ENCODE results near the gene RNF227.

GRCh38 chr17:7887482-7888183 lies 28.5 kb downstream of the RNF227 start:
- TF ChIP-seq POLR2A (IDR thresholded peaks at IDR 0.05; ENCODE audit: control extremely low read depth in 1 of 2, low read depth in 2 of 2, low read length in 2 of 2) (peak in 1 of 2 experiments; percentile 57; a peak in 1 of 3 replicates), NANOG (IDR thresholded peaks at IDR 0.05; ENCODE audit: insufficient read depth, low read depth, low read length, poor library complexity, severe bottlenecking) (no peak), SIN3A (conservative IDR thresholded peaks at IDR 0.05 in 1 of 2, IDR thresholded peaks at IDR 0.05 in 1 of 2; ENCODE audit: low read depth in 1 of 2, low read length in 2 of 2) (no peak), TAF1 (IDR thresholded peaks at IDR 0.05; ENCODE audit: low read depth, low read length) (no peak; the same call in 1 of the 2 replicates), CTCF (IDR thresholded peaks at IDR 0.05; ENCODE audit: control extremely low read depth in 1 of 3, insufficient read depth in 1 of 3, low read depth in 1 of 3, low read length in 3 of 3) (no peak), EGR1 (IDR thresholded peaks at IDR 0.05; ENCODE audit: borderline replicate concordance, low read depth, low read length) (no peak), YY1 (IDR thresholded peaks at IDR 0.05; ENCODE audit: low read depth, low read length) (no peak), EZH2 (IDR thresholded peaks at IDR 0.05; ENCODE audit: low read depth, low read length, severe bottlenecking) (no peak), RAD21 (IDR thresholded peaks at IDR 0.05 in 1 of 2, conservative IDR thresholded peaks at IDR 0.05 in 1 of 2; ENCODE audit: low read depth in 2 of 2, low read length in 2 of 2) (no peak), CEBPB (IDR thresholded peaks at IDR 0.05; ENCODE audit: low read depth, low read length) (no peak), POLR2AphosphoS5 (IDR thresholded peaks at IDR 0.05; ENCODE audit: low read depth, low read length) (no peak), HDAC2 (IDR thresholded peaks at IDR 0.05; ENCODE audit: borderline replicate concordance in 1 of 2, low read depth in 2 of 2, low read length in 2 of 2) (no peak; a peak in 1 of 4 replicates), CREB1 (IDR thresholded peaks at IDR 0.05) (no peak), JUND (IDR thresholded peaks at IDR 0.05; ENCODE audit: low read length) (no peak)

Data from H1 (cell line).